ENCODE data around the gene PIM3. TPM values are rescaled to one million over a fixed set of nuclear protein-coding genes. Genes with fewer than 3 reads are reported as not detected.

PIM3 gene
- total and polyA plus RNA-seq, 2 of the 8 experiments (the other 6 are each of a cell fraction or from before 2014, with no cell fraction given) = 22.6 to 30.0 TPM

- H3K4me3 ChIP-seq (ENCODE audit: extremely low read depth in 1 of 4, insufficient read depth in 2 of 4, low read depth in 3 of 4, low read length in 4 of 4) = no peak overlapping the region
- no peak overlapping the region for H3K23ac ChIP-seq (ENCODE audit: insufficient read length)
- peaks cover 3% of the 10 kb centered on the region; the same call in 1 of the 2 replicates for H3K79me1 ChIP-seq (ENCODE audit: low read depth, low read length)
- H2AFZ ChIP-seq (ENCODE audit: low read length) = no peak overlapping the region
- H4K8ac ChIP-seq (ENCODE audit: extremely low read depth, insufficient read depth, low read length) = no peak overlapping the region
- no peaks in the 10 kb centered on the region for H3K9me3 ChIP-seq (ENCODE audit: insufficient read depth in 2 of 2, low read depth in 1 of 2, low read length in 1 of 2)
- peaks cover 3 to 9% of the 10 kb centered on the region in 2 experiments for H4K20me1 ChIP-seq (replicated peaks in 1 of 2; ENCODE audit: control insufficient read depth in 1 of 2, insufficient read depth in 2 of 2, low read length in 2 of 2)
- peaks cover 0 to 8% of the 10 kb centered on the region in 2 experiments; a peak in 1 of 4 replicates for H3K79me2 ChIP-seq (ENCODE audit: control insufficient read depth in 1 of 2, insufficient read depth in 2 of 2, low read length in 2 of 2)
- DNase-seq (ENCODE audit: low read depth in 1 of 2, low spot score in 2 of 2) (no peak), FAIRE-seq (no peak)
- H2BK120ac ChIP-seq (replicated peaks; ENCODE audit: low read depth, low read length) = no peak overlapping the region
- WGBS, 2 experiments (ENCODE audit: extremely low coverage in 1 of 2, insufficient coverage in 1 of 2, insufficient read length in 1 of 2, insufficient replicate concordance in 2 of 2, low coverage in 1 of 2, low lambda C conversion rate in 2 of 2, missing lambda C conversion rate in 1 of 2) = 80% methylated on average over 12 of the region's 12 CpGs; no CpG with 5 or more reads in 1 of the 2 experiments
- no peak overlapping the region for H4K5ac ChIP-seq (ENCODE audit: insufficient read length, low read depth, low read length)
- H2BK20ac ChIP-seq (ENCODE audit: low read length) = no peak overlapping the region
- H4K91ac ChIP-seq (replicated peaks; ENCODE audit: insufficient read length, low read length) = no peak overlapping the region
- ChIA-PET POLR2A (ENCODE audit: partially characterized antibody) (interaction anchor here (2.0 kb wide), 1 partner anchor 10 kb away, joined by 7 read pairs; no protein-coding TSS in a partner anchor), CTCF (ENCODE audit: partially characterized antibody) (no interaction called here)
- no peak overlapping the region for H3K18ac ChIP-seq (ENCODE audit: extremely low read depth, low read length)
- no peak overlapping the region for H2AK5ac ChIP-seq (ENCODE audit: low read depth, low read length)
- no peaks in the 10 kb centered on the region; a peak in 2 of 7 replicates for H3K27me3 ChIP-seq (replicated peaks in 1 of 4; ENCODE audit: control insufficient read depth in 3 of 4, extremely low read depth in 1 of 4, insufficient read depth in 3 of 4, low read length in 3 of 4)
- peaks cover 0 to 10% (median 1%) of the 10 kb centered on the region in 4 experiments; a peak in 5 of 7 replicates for H3K4me1 ChIP-seq (replicated peaks in 1 of 4; ENCODE audit: control insufficient read depth in 3 of 4, insufficient read depth in 4 of 4, low read length in 3 of 4)
- H3K56ac ChIP-seq (replicated peaks; ENCODE audit: insufficient read length, low read depth, low read length) = no peak overlapping the region
- H3K9ac ChIP-seq (replicated peaks in 1 of 4; ENCODE audit: extremely low read depth in 1 of 4, low read depth in 3 of 4, low read length in 3 of 4) = no peak overlapping the region
- no peak overlapping the region for H3K4ac ChIP-seq (replicated peaks; ENCODE audit: insufficient read length, low read depth, low read length)
- peaks cover 0 to 3% (median 2%) of the 10 kb centered on the region in 4 experiments; a peak in 3 of 8 replicates for H3K36me3 ChIP-seq (ENCODE audit: control insufficient read depth in 2 of 4, insufficient read depth in 4 of 4, low read length in 3 of 4)
- H2BK5ac ChIP-seq (ENCODE audit: low read depth, low read length) = no peak overlapping the region
- H3K27ac ChIP-seq (ENCODE audit: low read depth, low read length) = no peak overlapping the region
- H2BK12ac ChIP-seq (ENCODE audit: low read depth, low read length) = no peak overlapping the region
- H3K14ac ChIP-seq (ENCODE audit: insufficient read length) = no peak overlapping the region
- no peak overlapping the region for H2BK15ac ChIP-seq (ENCODE audit: low read length)
- no peak overlapping the region for H3K4me2 ChIP-seq (ENCODE audit: insufficient read depth in 1 of 2, low read depth in 2 of 2, low read length in 2 of 2)
- H3K23me2 ChIP-seq (ENCODE audit: low read depth, low read length) = peaks cover 9% of the 10 kb centered on the region; the same call in 1 of the 2 replicates
- no peak for TF ChIP-seq RBBP5 (IDR thresholded peaks at IDR 0.05; ENCODE audit: borderline replicate concordance, low read depth, low read length)
- TF ChIP-seq EP300 (IDR thresholded peaks at IDR 0.05; ENCODE audit: borderline replicate concordance in 1 of 2, low read depth in 2 of 2, low read length in 2 of 2) = no peak
- no peak for TF ChIP-seq BRCA1 (IDR thresholded peaks at IDR 0.05; ENCODE audit: low read depth, low read length)
- peak; percentile 63 to 64; a peak in 1 of 4 replicates for TF ChIP-seq SIN3A (conservative IDR thresholded peaks at IDR 0.05 in 1 of 2, IDR thresholded peaks at IDR 0.05 in 1 of 2; ENCODE audit: low read depth in 1 of 2, low read length in 2 of 2)
- TF ChIP-seq GABPA (IDR thresholded peaks at IDR 0.05; ENCODE audit: borderline replicate concordance, insufficient read depth, low read length) = no peak
- TF ChIP-seq CHD1 (IDR thresholded peaks at IDR 0.05; ENCODE audit: low read depth, low read length) = no peak
- no peak for TF ChIP-seq EZH2 (IDR thresholded peaks at IDR 0.05; ENCODE audit: low read depth, low read length, severe bottlenecking)
- no peak for TF ChIP-seq SUZ12 (IDR thresholded peaks at IDR 0.05; ENCODE audit: low read length)
- TF ChIP-seq SIX5 (IDR thresholded peaks at IDR 0.05; ENCODE audit: low read depth, low read length) = no peak
- TF ChIP-seq CTBP2 (IDR thresholded peaks at IDR 0.05; ENCODE audit: borderline replicate concordance, insufficient read depth, insufficient read length, low read length) = no peak
- TF ChIP-seq POLR2A (IDR thresholded peaks at IDR 0.05; ENCODE audit: control extremely low read depth in 1 of 2, low read depth in 2 of 2, low read length in 2 of 2) = no peak
- no peak for TF ChIP-seq KDM1A (IDR thresholded peaks at IDR 0.05; ENCODE audit: borderline replicate concordance, low read length)
- TF ChIP-seq NRF1 (IDR thresholded peaks at IDR 0.05; ENCODE audit: low read depth, low read length) = no peak
- no peak for TF ChIP-seq TEAD4 (IDR thresholded peaks at IDR 0.05; ENCODE audit: low read depth, low read length)
These were observed 45.0 kb upstream of the PIM3 start for GRCh38 chr22:49915610-49916009.

Data from H1 (cell line).